Fibroblast of upper back skin (primary cell): ENCODE data around the gene ZNF638.

Source experiments
- DNase-seq: peaks from one replicate; pipeline ENCODE4 v3.0.0-alpha.2; 2013

ZNF638 gene

GRCh38 chr2:71473346-71474031, 141.9 kb downstream of the ZNF638 start:
- no peak for DNase-seq

- DNase-seq = no peak
Measured at GRCh38 chr2:71474116-71474743, 142.6 kb downstream of the ZNF638 start.

- no peak for DNase-seq
Measured at GRCh38 chr2:71474744-71475397, 143.3 kb downstream of the ZNF638 start.

GRCh38 chr2:71476495-71476894, 144.9 kb downstream of the ZNF638 start:
- DNase-seq = no peak

DNA sequence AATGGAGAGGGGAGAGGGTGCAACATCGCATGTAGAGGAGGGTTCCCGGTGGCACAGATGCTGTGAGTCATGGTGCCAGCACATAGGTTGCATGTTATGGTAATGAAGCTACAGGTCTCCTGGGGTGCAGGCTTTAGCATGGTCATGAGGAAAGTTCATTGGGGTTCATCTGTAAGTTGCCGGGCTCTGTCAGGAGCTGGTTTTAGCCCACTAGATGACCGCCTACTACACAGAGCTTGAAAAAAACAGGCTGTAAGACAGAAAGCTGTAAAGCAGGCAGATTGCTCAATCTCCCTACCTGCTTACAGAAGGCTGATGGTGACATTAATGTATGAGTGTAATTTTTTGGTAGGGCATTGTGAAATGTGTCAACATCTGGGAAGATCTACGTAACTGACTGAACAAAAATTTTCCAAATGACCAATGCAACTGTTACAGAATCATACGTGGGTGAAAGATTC, 145.7 kb downstream of the ZNF638 start:
- no peak for DNase-seq

- no peak for DNase-seq
Measured at GRCh38 chr2:71478806-71479205, 147.2 kb downstream of the ZNF638 start.

GRCh38 chr2:71479261-71479660, 147.7 kb downstream of the ZNF638 start:
- no peak for DNase-seq

GRCh38 chr2:71481111-71481510, 149.5 kb downstream of the ZNF638 start:
- DNase-seq = no peak

DNA sequence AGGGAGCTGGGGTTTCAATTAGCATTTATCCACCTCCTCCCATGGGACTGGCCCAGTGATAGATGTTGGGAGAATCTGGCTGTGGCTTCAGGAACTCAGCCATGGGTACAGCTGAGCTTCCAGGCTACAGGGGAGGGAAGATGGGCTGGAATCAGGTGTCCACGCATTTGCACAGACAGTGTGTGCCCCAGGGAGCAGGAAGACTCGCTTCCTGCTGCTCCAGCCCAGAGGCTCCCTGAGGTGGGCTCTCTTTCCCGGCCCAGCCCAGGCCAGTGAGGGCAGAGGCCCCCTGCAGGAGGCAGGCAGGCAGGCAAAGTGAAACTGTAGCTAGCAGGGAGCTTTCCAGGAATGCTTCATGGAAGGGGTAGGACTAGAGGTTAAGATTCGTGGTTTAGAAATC, 150.5 kb downstream of the ZNF638 start:
- no peak for DNase-seq

GRCh38 chr2:71483246-71483645, 151.7 kb downstream of the ZNF638 start:
- DNase-seq = no peak

DNA sequence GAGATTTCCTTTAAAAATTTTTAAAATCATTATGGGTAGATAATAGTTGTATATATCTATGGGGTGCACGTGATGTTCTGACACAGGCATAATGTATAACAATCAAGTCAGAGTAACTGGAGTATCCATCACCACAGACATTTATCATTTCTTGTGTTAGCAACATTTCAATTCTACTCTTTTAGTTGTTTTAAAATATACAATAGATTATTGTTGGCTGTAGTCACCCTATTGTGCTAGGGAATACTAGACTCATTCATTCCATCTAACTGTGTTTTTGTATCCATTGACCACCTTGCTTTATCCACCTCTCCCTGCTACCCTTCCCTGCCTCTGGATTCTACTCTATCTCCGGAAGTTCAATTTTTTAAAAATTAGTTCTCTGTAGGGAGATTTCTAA, 152.8 kb downstream of the ZNF638 start:
- DNase-seq = no peak
